GM23338 (cell line): ENCODE results near the gene ZBTB20. TPM values are rescaled to one million over a fixed set of nuclear protein-coding genes. Genes with fewer than 3 reads are reported as not detected.

ENCODE experiments used
- ATAC-seq: fragments of 200-7000 bp; cut with Tn5 transposase; 3 replicates; pipeline ENCODE4 v1.9.1; 2020
- DNase-seq: peaks from one replicate; pipeline ENCODE4 v3.0.0-alpha.2; 2015; ENCODE audit warnings: low spot score
- H2AFZ ChIP-seq: fragments of 200-600 bp; sonication (generic); 2 replicates; pipeline ENCODE4 v1.8.0; 2016; ENCODE audit warnings: antibody characterized with exemption, mild to moderate bottlenecking, moderate library complexity
- H3F3A ChIP-seq: fragments of 200-600 bp; sonication (generic); replicated peaks from 2 replicates; pipeline ENCODE4 v1.8.0; 2017; ENCODE audit warnings: antibody characterized with exemption, mixed run types, low read depth
- H3K27ac ChIP-seq: fragments of 200-600 bp; sonication (generic); 2 replicates; pipeline ENCODE4 v1.6.1; 2016; ENCODE audit warnings: low read depth
- H3K27me3 ChIP-seq: fragments of 200-600 bp; sonication (generic); 2 replicates; pipeline ENCODE4 v1.8.0; 2016; ENCODE audit warnings: mild to moderate bottlenecking, mixed run types, moderate library complexity; ENCODE audit not compliant: insufficient read depth
- H3K36me3 ChIP-seq: fragments of 200-600 bp; sonication (generic); 2 replicates; pipeline ENCODE4 v1.8.0; 2016; ENCODE audit warnings: mild to moderate bottlenecking; ENCODE audit not compliant: insufficient read depth
- H3K4me1 ChIP-seq: fragments of 200-600 bp; sonication (generic); 2 replicates; pipeline ENCODE4 v1.8.0; 2016; ENCODE audit warnings: mild to moderate bottlenecking, moderate library complexity; ENCODE audit not compliant: insufficient read depth
- H3K4me2 ChIP-seq: fragments of 200-600 bp; sonication (generic); 2 replicates; pipeline ENCODE4 v1.7.1; 2017; ENCODE audit warnings: mixed run types
- H3K4me3 ChIP-seq: fragments of 200-600 bp; sonication (generic); 2 replicates; pipeline ENCODE4 v1.6.1; 2016; ENCODE audit warnings: mixed run types
- H3K79me2 ChIP-seq: fragments of 200-600 bp; sonication (generic); replicated peaks from 2 replicates; pipeline ENCODE4 v1.8.0; 2017; ENCODE audit warnings: mild to moderate bottlenecking; ENCODE audit not compliant: insufficient read depth
- H3K9me2 ChIP-seq: fragments of 200-600 bp; sonication (generic); 2 replicates; pipeline ENCODE4 v1.8.0; 2017; ENCODE audit not compliant: insufficient read depth
- H4K20me1 ChIP-seq: fragments of 200-600 bp; sonication (generic); replicated peaks from 2 replicates; pipeline ENCODE4 v1.8.0; 2017; ENCODE audit warnings: mild to moderate bottlenecking; ENCODE audit not compliant: insufficient read depth
- H3K27ac Mint-ChIP-seq: 2 replicates; pipeline ENCODE4 v1.8.0; 2020; ENCODE audit warnings: inconsistent platforms, mild to moderate bottlenecking, moderate library complexity, mixed read lengths
- H3K27me3 Mint-ChIP-seq: 3 replicates; pipeline ENCODE4 v1.8.0; 2022; ENCODE audit warnings: low read depth, mild to moderate bottlenecking, moderate library complexity, mixed read lengths, inconsistent platforms; ENCODE audit not compliant: insufficient read depth, poor library complexity
- H3K36me3 Mint-ChIP-seq: 3 replicates; pipeline ENCODE4 v1.8.0; 2021; ENCODE audit warnings: low read depth, mild to moderate bottlenecking, inconsistent platforms, moderate library complexity, mixed read lengths
- H3K4me1 Mint-ChIP-seq: 3 replicates; pipeline ENCODE4 v1.8.0; 2020; ENCODE audit warnings: mild to moderate bottlenecking, inconsistent platforms, mixed read lengths
- H3K4me3 Mint-ChIP-seq: 3 replicates; pipeline ENCODE4 v1.8.0; 2021; ENCODE audit warnings: moderate library complexity, mild to moderate bottlenecking, inconsistent platforms, mixed read lengths
- H3K9me3 Mint-ChIP-seq: 3 replicates; pipeline ENCODE4 v1.8.0; 2020; ENCODE audit warnings: moderate library complexity, mild to moderate bottlenecking, inconsistent platforms, mixed read lengths
- CREB1 ChIP-seq: fragments of 250-450 bp; sonication (Bioruptor Pico); IDR thresholded peaks from 2 replicates; pipeline ENCODE4 v1.5.0; 2020; ENCODE audit warnings: low read depth, mild to moderate bottlenecking, moderate library complexity
- CTCF ChIP-seq, 2 experiments: fragments of 200-600 bp in 1 of 2; sonication (generic) in 1 of 2; conservative IDR thresholded peaks; 2 replicates each; pipeline versions ENCODE4 v1.5.1 to v1.6.1; 2016 to 2017; ENCODE audit warnings: antibody characterized with exemption in 2 of 2, low read depth in 2 of 2, mild to moderate bottlenecking in 2 of 2, moderate library complexity in 1 of 2
- ETS1 ChIP-seq: IDR thresholded peaks from 2 replicates; pipeline ENCODE4 v1.6.1; 2016; ENCODE audit warnings: antibody characterized with exemption
- EZH2 ChIP-seq: fragments of 200-600 bp; sonication (generic); IDR thresholded peaks from one replicate; pipeline ENCODE4 v1.8.0; 2017; ENCODE audit warnings: antibody characterized with exemption, mild to moderate bottlenecking, low read depth; ENCODE audit not compliant: unreplicated experiment
- EZH2phosphoT487 ChIP-seq: fragments of 200-600 bp; sonication (generic); IDR thresholded peaks from one replicate; pipeline ENCODE4 v1.8.1; 2018; ENCODE audit warnings: antibody characterized with exemption; ENCODE audit not compliant: unreplicated experiment
- JUNB ChIP-seq: IDR thresholded peaks from one replicate; pipeline ENCODE4 v1.6.1; 2016; ENCODE audit warnings: antibody characterized with exemption; ENCODE audit not compliant: unreplicated experiment
- NANOG ChIP-seq: IDR thresholded peaks from 2 replicates; pipeline ENCODE4 v1.6.1; 2016; ENCODE audit warnings: antibody characterized with exemption, borderline replicate concordance
- POLR2AphosphoS5 ChIP-seq: IDR thresholded peaks from 2 replicates; pipeline ENCODE4 v1.6.1; 2016; ENCODE audit warnings: antibody characterized with exemption, low read depth
- REST ChIP-seq: IDR thresholded peaks from one replicate; pipeline ENCODE4 v1.6.1; 2018; ENCODE audit warnings: antibody characterized with exemption; ENCODE audit not compliant: unreplicated experiment
- STAT1 ChIP-seq: IDR thresholded peaks from one replicate; pipeline ENCODE4 v1.6.1; 2016; ENCODE audit warnings: antibody characterized with exemption; ENCODE audit not compliant: unreplicated experiment
- ZNF114 ChIP-seq: fragments of 250-450 bp; sonication (Bioruptor Pico); IDR thresholded peaks from 2 replicates; pipeline ENCODE4 v1.5.0; 2020; ENCODE audit warnings: mild to moderate bottlenecking, moderate library complexity
- ZNF331 ChIP-seq: fragments of 250-450 bp; sonication (Bioruptor Pico); IDR thresholded peaks from 2 replicates; pipeline ENCODE4 v1.5.0; 2020; ENCODE audit warnings: low read depth, mild to moderate bottlenecking, moderate library complexity
- ZNF462 ChIP-seq: fragments of 250-450 bp; sonication (Bioruptor Pico); IDR thresholded peaks from 2 replicates; pipeline ENCODE4 v1.5.0; 2020; ENCODE audit warnings: mild to moderate bottlenecking, moderate library complexity
- polyA plus RNA-seq: library from polyadenylated mRNA; unstranded; fragments of >200 nt; fragmentation: Nextera tagmentation; extraction: Ambion mirVana; gene quantifications from 2 replicates; pipeline ENCODE4 v1.2.1, GENCODE V29; 2016
- total RNA-seq: library from RNA; depleted of rRNA; stranded (reverse); fragments of >200 nt; shearing (Covaris generic); gene quantifications from 2 replicates; pipeline ENCODE4 v1.2.3, GENCODE V29; 2014

The ZBTB20 gene
- total and polyA plus RNA-seq, 2 experiments from 2014 or later: 2.0 to 3.3 TPM

GRCh38 chr3:114424337-114424736 lies 722.8 kb downstream of the ZBTB20 start:
- Histone ChIP-seq H3K4me3 (no peak overlapping the region), H2AFZ (peak overlapping the region; percentile 67), H3F3A (no peaks in the 10 kb centered on the region), H4K20me1 (no peaks in the 10 kb centered on the region), H3K4me2 (no peak overlapping the region), H3K36me3 (no peaks in the 10 kb centered on the region), H3K27me3 (no peaks in the 10 kb centered on the region), H3K4me1 (peaks cover 20% of the 10 kb centered on the region), H3K9me2 (no peaks in the 10 kb centered on the region), H3K79me2 (no peaks in the 10 kb centered on the region), H3K27ac (no peak overlapping the region)
- Mint-ChIP-seq H3K4me3 (no peak overlapping the region), H3K9me3 (peaks cover 9% of the 10 kb centered on the region; the same call in 2 of the 3 replicates), H3K27ac (no peak overlapping the region), H3K36me3 (peaks cover 4% of the 10 kb centered on the region; the same call in 1 of the 3 replicates), H3K4me1 (peaks cover 29% of the 10 kb centered on the region), H3K27me3 (no peaks in the 10 kb centered on the region)
- no peak for DNase-seq
- TF ChIP-seq EZH2phosphoT487 (no peak), ZNF462 (no peak), CREB1 (CRISPR knock-in tag) (no peak), JUNB (no peak), ETS1 (no peak), REST (no peak), NANOG (no peak), STAT1 (no peak), POLR2AphosphoS5 (no peak), EZH2 (no peak), ZNF114 (no peak), CTCF (conservative IDR thresholded peaks at IDR 0.05; ENCODE audit: low read depth in 2 of 2) (no peak), ZNF331 (no peak)
- no peak for ATAC-seq
